GM19395 (cell line): ENCODE measurements around the gene RAB36.

Source experiments
- ATAC-seq: cut with Tn5 transposase; IDR thresholded peaks from one replicate; pipeline ENCODE4 v1.9.1; 2021; ENCODE audit warnings: mild to moderate bottlenecking, moderate library complexity; ENCODE audit not compliant: unreplicated experiment

RAB36 gene

GRCh38 chr22:23144932-23145877 lies at the start of gene RAB36:
TSS of gene RAB36 (plus strand) at chr22:23145477. CDS start at chr22:23146617, 1,140 bp downstream.
- no peak for ATAC-seq

- no peak for ATAC-seq
Observed at GRCh38 chr22:23095733-23096342, 49.4 kb upstream of the RAB36 start.

- ATAC-seq = no peak
Observed at GRCh38 chr22:23097412-23098229, 47.7 kb upstream of the RAB36 start.

- no peak for ATAC-seq
Observed at GRCh38 chr22:23098230-23098705, 47.0 kb upstream of the RAB36 start.

- no peak for ATAC-seq
Observed at GRCh38 chr22:23098718-23099530, 46.4 kb upstream of the RAB36 start.

- no peak for ATAC-seq
Observed at GRCh38 chr22:23099531-23099804, 45.8 kb upstream of the RAB36 start.

GRCh38 chr22:23100124-23100801 lies 45.0 kb upstream of the RAB36 start:
- ATAC-seq = no peak

GRCh38 chr22:23101524-23101923 lies 43.8 kb upstream of the RAB36 start:
- no peak for ATAC-seq

- no peak for ATAC-seq
Observed at GRCh38 chr22:23102002-23102655, 43.1 kb upstream of the RAB36 start.

GRCh38 chr22:23102776-23103175 lies 42.5 kb upstream of the RAB36 start:
- no peak for ATAC-seq

- no peak for ATAC-seq
Observed at GRCh38 chr22:23103199-23103954, 41.9 kb upstream of the RAB36 start.

- ATAC-seq = no peak
Observed at GRCh38 chr22:23104187-23104971, 40.9 kb upstream of the RAB36 start.

GRCh38 chr22:23105304-23105703 lies 40.0 kb upstream of the RAB36 start:
- ATAC-seq = no peak

- no peak for ATAC-seq
Observed at GRCh38 chr22:23105919-23106318, 39.4 kb upstream of the RAB36 start.

GRCh38 chr22:23106344-23106743 lies 38.9 kb upstream of the RAB36 start:
- no peak for ATAC-seq

GRCh38 chr22:23106906-23107367 lies 38.3 kb upstream of the RAB36 start:
- no peak for ATAC-seq

GRCh38 chr22:23107487-23108248 lies 37.6 kb upstream of the RAB36 start:
- ATAC-seq = no peak
